Measurements from ENCODE around the gene MYO1D. TPM values are rescaled to one million over a fixed set of nuclear protein-coding genes. Genes with fewer than 3 reads are reported as not detected.

MYO1D gene
- total RNA-seq, 1 donor from 2014 or later: 73.3 TPM

GRCh38 chr17:32912218-32912897 is 35.4 kb upstream of the MYO1D start:
- Histone ChIP-seq H3K27me3 (no peaks in the 10 kb centered on the region), H3K27ac (peak overlapping the region; percentile 68), H3K4me1 (peaks cover 11% of the 10 kb centered on the region), H3K9me3 (no peaks in the 10 kb centered on the region), H3K36me3 (no peaks in the 10 kb centered on the region), H3K4me3 (no peak overlapping the region)
- TF ChIP-seq CTCF (IDR thresholded peaks at IDR 0.05): peak; percentile 27
- intact Hi-C loops (cut with DNase I): no loop called here
- DNase-seq (peak; percentile 83), ATAC-seq (peak; percentile 94)

- no peak overlapping the region for H3K27ac ChIP-seq
- H3K4me3 ChIP-seq: no peak overlapping the region
- no peak for TF ChIP-seq CTCF (IDR thresholded peaks at IDR 0.05)
- peaks cover 11% of the 10 kb centered on the region for H3K4me1 ChIP-seq
- no peaks in the 10 kb centered on the region for H3K9me3 ChIP-seq
- DNase-seq: no peak
- H3K27me3 ChIP-seq: no peaks in the 10 kb centered on the region
- intact Hi-C loops (cut with DNase I): no loop called here
- no peaks in the 10 kb centered on the region for H3K36me3 ChIP-seq
- no peak for ATAC-seq
Observed at GRCh38 chr17:32910769-32911168, 33.8 kb upstream of the MYO1D start.

- peaks cover 11% of the 10 kb centered on the region for H3K4me1 ChIP-seq
- peak; percentile 75 for TF ChIP-seq CTCF (IDR thresholded peaks at IDR 0.05)
- H3K27ac ChIP-seq: no peak overlapping the region
- no peaks in the 10 kb centered on the region for H3K27me3 ChIP-seq
- intact Hi-C loops (cut with DNase I): no loop called here
- H3K9me3 ChIP-seq: no peaks in the 10 kb centered on the region
- no peak overlapping the region for H3K4me3 ChIP-seq
- no peaks in the 10 kb centered on the region for H3K36me3 ChIP-seq
- ATAC-seq (peak; percentile 84), DNase-seq (no peak)
Observed at GRCh38 chr17:32909787-32910369, 33.0 kb upstream of the MYO1D start.

GRCh38 chr17:32907583-32907982 is 30.7 kb upstream of the MYO1D start:
- TF ChIP-seq CTCF (IDR thresholded peaks at IDR 0.05): no peak
- DNase-seq (no peak), ATAC-seq (no peak)
- Histone ChIP-seq H3K27me3 (no peaks in the 10 kb centered on the region), H3K9me3 (no peaks in the 10 kb centered on the region), H3K4me1 (peaks cover 9% of the 10 kb centered on the region), H3K36me3 (no peaks in the 10 kb centered on the region), H3K4me3 (no peak overlapping the region), H3K27ac (no peak overlapping the region)
- intact Hi-C loops (cut with DNase I): no loop called here

- intact Hi-C loops (cut with DNase I): no loop called here
- no peaks in the 10 kb centered on the region for H3K36me3 ChIP-seq
- no peak for ATAC-seq
- no peak for DNase-seq
- H3K27ac ChIP-seq: no peak overlapping the region
- no peak overlapping the region for H3K4me3 ChIP-seq
- H3K27me3 ChIP-seq: no peaks in the 10 kb centered on the region
- no peak for TF ChIP-seq CTCF (IDR thresholded peaks at IDR 0.05)
- no peaks in the 10 kb centered on the region for H3K9me3 ChIP-seq
- peaks cover 4% of the 10 kb centered on the region for H3K4me1 ChIP-seq
Observed at GRCh38 chr17:32904891-32905290, 28.0 kb upstream of the MYO1D start.

Measured in upper lobe of right lung (tissue), 1 donor.